Pancreas (tissue), 10 donors: ENCODE results near the gene KCNN1. TPM values are rescaled to one million over a fixed set of nuclear protein-coding genes. Genes with fewer than 3 reads are reported as not detected.

Source experiments
- ATAC-seq, 4 donors: fragments of 200-7000 bp; cut with Tn5 transposase; one replicate each; pipeline versions ENCODE4 v1.8.0 to v1.9.1; 2020; ENCODE audit warnings: mild to moderate bottlenecking in 4 of 4, moderate library complexity in 4 of 4
- DNase-seq, 6 donors: peaks; one replicate each; pipeline ENCODE4 v3.0.0-alpha.2; 2020
- FAIRE-seq: peaks from 2 replicates; lab custom pipeline; 2012; peaks lifted over from hg19 to GRCh38; lab: Jason Lieb, UNC
- H3K27ac ChIP-seq, 4 donors: fragments of 200-600 bp; sonication (generic); 1 replicate in 3 of 4; 2 replicates in 1 of 4; pipeline versions ENCODE4 v1.5.0 to v1.8.0; 2020
- H3K27me3 ChIP-seq, 4 donors: fragments of 200-600 bp; one replicate each; pipeline ENCODE4 v1.8.0; 2021
- H3K36me3 ChIP-seq, 3 donors: fragments of 200-600 bp; sonication (generic) in 1 of 3; one replicate each; pipeline versions ENCODE4 v1.5.0 to v1.8.0; 2020 to 2021
- H3K4me1 ChIP-seq, 3 donors: fragments of 200-600 bp; one replicate each; pipeline ENCODE4 v1.8.0; 2021
- H3K4me3 ChIP-seq, 4 donors: fragments of 200-600 bp; sonication (generic) in 2 of 4; one replicate each; pipeline versions ENCODE4 v1.5.0 to v1.8.0; 2020 to 2021
- H3K9me3 ChIP-seq, 4 donors: fragments of 200-600 bp; one replicate each; pipeline ENCODE4 v1.8.0; 2021
- CTCF ChIP-seq, 4 donors: fragments of 200-600 bp; sonication (generic) in 3 of 4; IDR thresholded peaks; one replicate each; pipeline versions ENCODE4 v1.5.0 to v1.8.0; 2021; ENCODE audit warnings: antibody characterized with exemption in 4 of 4
- whole genome bisulfite sequencing, 2 donors: extraction: QIAGEN DNeasy Blood & Tissue Kit; methylation state at CpG; one replicate each; pipeline ENCODE4 v1.1.7; 2013; 5-methylcytosine and 5-hydroxymethylcytosine counted together
- intact Hi-C, 3 donors: fragments of 100-400 bp; cut with DNase I; formaldehyde crosslinking; loops; one replicate each; pipeline versions ENCODE4 v1.11.1 to v1.14.2; 2022
- polyA plus RNA-seq, 2 donors: library from polyadenylated mRNA; stranded (reverse); fragments of 200-250 nt; gene quantifications; one replicate each; pipeline ENCODE4 v1.2.3, GENCODE V29; 2013
- total RNA-seq, 6 donors: library from RNA; stranded (reverse); fragmentation: NEBNext Ultra II Directional in 4 of 6; extraction: Animal tissue kit (Norgen Biotek cat#: 25700) in 4 of 6; gene quantifications; one replicate each; pipeline versions ENCODE4 v1.2.1 to v1.2.4, GENCODE V29; 2021 to 2023
- donor health status: healthy with polysubstance abuse.
- donor health status: DM: no; HTN: no; CAD: no; lungs with moderate emphysema.
- donor health status: DM: no; HTN: no; CAD: no.
- donor health status: control.
- donor health status: control.
- donor health status: Bipolar disorder and iron deficiency.
- donor health status: DM: yes; HTN: yes; CAD: no.
- donor health status: DM: no; HTN: no; CAD: no.
- donor health status: DM: no; HTN: no; CAD: no.
- donor health status: DM: yes; HTN: yes; CAD: no.

Gene KCNN1
- total and polyA plus RNA-seq, 8 donors, result 0.08 to 0.33 (median 0.19) TPM; not detected in 5

- H3K4me3 ChIP-seq, result peak overlapping the region; percentile 37 to 77 (median 66)
- H3K4me1 ChIP-seq, result peaks cover 0 to 24% (median 20%) of the 10 kb centered on the region in 3 donors
- WGBS, 2 donors, result 1% methylated on average over 25 to 91 of the region's 92 CpGs
- H3K36me3 ChIP-seq, result no peaks in the 10 kb centered on the region
- no peaks in the 10 kb centered on the region for H3K9me3 ChIP-seq
- TF ChIP-seq CTCF (IDR thresholded peaks at IDR 0.05), result no peak
- DNase-seq, result peak; percentile 89 to 97 (median 94)
- FAIRE-seq, result no peak
- H3K27me3 ChIP-seq, result peaks cover 0 to 12% (median 4%) of the 10 kb centered on the region in 4 donors
- ATAC-seq, result peak; percentile 86 to 93 (median 91)
- intact Hi-C loops, result no loop called here
- no peak overlapping the region for H3K27ac ChIP-seq
Observed at GRCh38 chr19:17947815-17948513, 18.9 kb upstream of the KCNN1 start.

GRCh38 chr19:17948514-17948900 lies 18.4 kb upstream of the KCNN1 start:
- Histone ChIP-seq H3K4me3 (peak overlapping the region in 2 of 4 donors; percentile 71 to 77), H3K9me3 (no peaks in the 10 kb centered on the region), H3K4me1 (peaks cover 0 to 24% (median 20%) of the 10 kb centered on the region in 3 donors), H3K36me3 (no peaks in the 10 kb centered on the region), H3K27me3 (peaks cover 0 to 17% (median 6%) of the 10 kb centered on the region in 4 donors), H3K27ac (no peak overlapping the region)
- intact Hi-C loops, result no loop called here
- 2% methylated on average over 16 of the region's 16 CpGs for WGBS, 2 donors
- FAIRE-seq, result no peak
- TF ChIP-seq CTCF (IDR thresholded peaks at IDR 0.05), result no peak
- peak in 2 of 6 donors; percentile 35 to 49 for DNase-seq
- ATAC-seq, result no peak

DNA sequence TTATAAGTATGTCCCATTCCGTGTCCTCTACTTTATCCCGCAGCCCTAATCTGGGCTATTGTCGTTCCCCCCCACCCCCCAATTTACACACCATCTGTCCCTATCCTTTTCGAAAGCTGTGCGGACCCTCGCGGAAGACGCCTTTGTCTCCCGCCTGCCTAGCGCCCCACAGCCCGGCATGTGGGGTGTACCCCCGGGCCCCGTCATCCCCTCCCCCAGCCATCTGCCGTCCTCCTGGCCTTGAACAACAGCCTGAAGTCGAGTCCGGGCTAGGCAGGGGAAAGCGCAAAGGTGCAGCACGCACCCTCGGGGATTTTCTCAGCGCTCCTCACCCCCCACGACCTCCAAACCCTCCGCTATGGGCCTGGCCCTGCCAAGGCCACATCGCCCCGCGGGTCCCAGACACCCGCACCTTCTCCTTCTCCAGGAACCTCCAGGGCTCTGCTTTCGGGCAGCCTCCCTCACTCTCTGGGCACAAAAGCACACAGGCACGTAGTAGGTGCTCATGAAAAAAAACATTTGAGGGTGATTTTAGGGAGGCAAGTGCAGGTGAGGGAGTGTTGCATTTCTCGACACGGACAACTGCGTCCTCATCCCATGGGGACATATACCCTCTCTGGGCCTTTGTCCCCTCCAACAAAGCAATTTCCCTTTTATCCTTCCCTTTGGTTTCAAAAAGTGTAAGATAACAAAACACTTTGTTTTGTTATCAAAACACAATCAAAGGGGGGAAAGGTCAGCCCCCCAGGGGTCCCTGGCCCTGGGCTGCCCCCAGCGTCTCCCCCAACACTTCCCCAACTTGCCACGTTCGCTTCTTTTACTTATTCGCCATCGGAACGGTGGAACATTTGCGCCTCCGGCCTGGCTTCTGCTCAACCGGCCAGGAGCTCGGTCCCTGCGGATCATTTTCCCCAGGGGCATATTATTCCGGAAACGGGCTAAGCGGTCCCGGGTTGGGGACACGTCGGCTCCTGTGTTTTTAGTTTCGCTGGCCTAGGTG lies 17.7 kb upstream of the KCNN1 start:
- TF ChIP-seq CTCF (IDR thresholded peaks at IDR 0.05), result no peak
- Histone ChIP-seq H3K27me3 (peaks cover 0 to 19% (median 8%) of the 10 kb centered on the region in 4 donors), H3K4me1 (peaks cover 0 to 24% (median 20%) of the 10 kb centered on the region in 3 donors), H3K27ac (no peak overlapping the region), H3K36me3 (no peaks in the 10 kb centered on the region), H3K9me3 (no peaks in the 10 kb centered on the region), H3K4me3 (peak overlapping the region in 2 of 4 donors; percentile 71 to 77)
- intact Hi-C loops, result no loop called here
- DNase-seq, result peak in 1 of 6 donors; percentile 72
- 17 to 24% methylated on average over 49 of the region's 49 CpGs for WGBS, 2 donors
- no peak for ATAC-seq
- no peak for FAIRE-seq

GRCh38 chr19:17949956-17950309 lies 17.0 kb upstream of the KCNN1 start:
- TF ChIP-seq CTCF (IDR thresholded peaks at IDR 0.05), result no peak
- peaks cover 0 to 24% (median 20%) of the 10 kb centered on the region in 3 donors for H3K4me1 ChIP-seq
- H3K9me3 ChIP-seq, result no peaks in the 10 kb centered on the region
- no peaks in the 10 kb centered on the region for H3K36me3 ChIP-seq
- no peak for DNase-seq
- no peak overlapping the region for H3K27ac ChIP-seq
- H3K4me3 ChIP-seq, result no peak overlapping the region
- H3K27me3 ChIP-seq, result peaks cover 0 to 19% (median 8%) of the 10 kb centered on the region in 4 donors
- WGBS, 2 donors, result 9 to 16% methylated on average over 11 of the region's 11 CpGs
- FAIRE-seq, result no peak
- intact Hi-C loops, result no loop called here
- no peak for ATAC-seq
